GM18907 (cell line): ENCODE measurements around the gene RRP9.
"Not testable (repeated sequence)": the region's sequence is repeated elsewhere in the genome, so short reads cannot be mapped to it uniquely, and the experiment has no call there.

Experiments
- ATAC-seq: cut with Tn5 transposase; IDR thresholded peaks from one replicate; pipeline ENCODE4 v1.9.1; 2021; ENCODE audit warnings: mild to moderate bottlenecking, moderate library complexity; ENCODE audit not compliant: unreplicated experiment

Gene RRP9

DNA sequence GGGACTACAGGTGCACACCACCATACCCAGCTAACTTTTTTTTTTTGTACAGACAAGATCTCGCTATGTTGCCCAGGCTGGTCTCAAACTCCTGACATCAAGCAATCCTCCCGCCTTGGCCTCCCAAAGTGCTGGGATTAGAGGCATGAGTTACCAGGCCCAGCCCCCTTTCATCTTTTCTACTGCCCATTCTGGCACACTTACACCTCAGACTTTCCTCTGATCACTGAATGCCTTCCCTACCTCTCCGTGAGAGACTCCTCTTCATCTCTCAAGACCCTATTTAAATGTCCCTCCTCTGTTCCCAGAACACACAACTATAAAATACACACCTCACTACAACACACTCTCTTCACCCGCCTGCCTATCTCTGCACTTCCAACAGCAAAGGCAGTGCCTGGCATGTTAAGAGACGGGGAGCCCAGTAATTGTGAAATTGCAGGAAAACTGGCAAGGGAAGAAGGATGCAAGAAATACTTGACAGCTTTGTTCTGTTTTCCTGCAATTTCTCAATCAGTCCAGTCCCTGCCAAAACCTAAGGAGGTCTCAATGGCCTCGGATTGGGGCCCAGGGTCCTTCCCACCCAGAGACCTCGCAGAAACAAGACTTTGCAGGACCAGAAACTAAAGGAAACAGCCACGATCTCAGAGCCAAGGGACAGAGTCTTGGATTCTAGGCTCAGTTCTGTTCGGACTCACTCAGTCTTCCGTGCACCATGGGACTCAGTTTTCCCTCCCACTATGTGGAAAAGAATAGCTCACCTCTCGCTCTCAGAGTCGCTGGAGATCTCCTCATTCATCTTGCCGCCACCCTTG, 849 bp downstream of the RRP9 start:
- no peak for ATAC-seq

DNA sequence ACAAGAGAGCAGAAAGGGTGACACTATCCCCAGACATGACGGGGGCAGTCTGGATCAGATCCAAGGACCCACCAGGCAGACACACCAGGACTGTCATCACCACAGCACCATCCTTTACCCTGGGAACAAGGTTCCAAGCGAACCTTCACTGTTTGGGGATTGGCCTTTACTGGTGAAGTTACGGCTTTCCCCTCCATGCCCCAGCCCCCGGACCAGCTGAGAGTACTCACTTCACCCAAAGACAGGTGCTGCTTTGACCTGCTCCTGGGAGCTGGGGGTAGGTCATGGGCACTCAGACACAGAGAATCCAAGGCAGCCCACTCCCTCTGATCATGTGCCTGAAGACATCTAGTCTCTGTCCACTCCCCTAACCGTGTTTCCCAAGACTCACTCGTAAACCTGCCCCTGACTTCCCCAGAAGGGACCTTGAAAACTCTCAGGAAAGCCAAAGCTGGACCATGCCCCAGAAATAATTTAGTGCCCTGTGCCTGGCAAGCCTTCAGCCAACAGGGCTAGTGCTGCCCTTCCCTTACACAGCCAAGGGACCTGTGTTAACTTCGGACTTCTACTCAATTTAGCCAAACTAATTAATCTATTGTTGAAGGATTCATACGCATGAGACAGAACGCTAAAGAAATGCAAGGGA, 2.8 kb downstream of the RRP9 start:
- ATAC-seq = no peak

DNA sequence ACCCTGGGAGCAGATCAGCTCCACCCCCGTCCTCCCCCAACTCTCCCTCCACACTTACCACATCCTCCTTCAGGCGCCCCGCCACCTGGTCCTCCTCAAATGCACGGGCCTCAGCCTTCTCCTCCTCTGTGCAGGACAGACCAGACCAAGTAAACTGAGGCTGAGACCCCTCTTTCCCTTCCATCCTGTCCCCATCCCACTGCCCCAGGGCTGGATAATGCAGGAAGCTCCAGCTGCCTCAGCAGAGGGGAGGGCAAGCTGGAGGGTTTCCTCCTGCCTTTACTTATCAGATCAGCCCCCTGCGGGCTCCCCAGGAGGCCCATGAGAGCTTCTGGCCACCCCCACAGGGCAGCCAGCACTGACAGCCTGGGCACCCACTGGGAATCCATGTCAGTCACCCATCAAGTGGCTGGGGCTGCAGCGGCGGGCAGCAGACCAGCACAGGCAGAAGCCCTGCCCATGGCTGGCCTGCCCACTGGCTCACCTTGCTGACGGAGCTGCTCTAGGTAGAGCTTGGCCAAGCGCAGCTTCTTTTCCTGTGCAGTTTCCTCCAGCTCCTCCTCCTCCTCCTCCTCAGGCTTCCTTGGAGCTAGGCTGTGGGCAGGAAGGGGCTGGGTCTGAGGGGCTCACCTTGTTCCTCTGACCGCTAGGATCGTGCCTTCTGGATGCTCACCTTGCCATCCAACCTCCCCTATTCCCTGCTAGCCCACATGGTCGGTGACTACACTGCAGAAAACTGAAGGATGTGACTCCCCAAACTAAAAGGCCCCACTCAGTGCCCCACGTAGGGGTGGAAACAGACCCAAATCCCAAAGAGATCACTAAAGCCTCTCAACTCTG, 3.9 kb downstream of the RRP9 start:
- ATAC-seq = no peak

DNA sequence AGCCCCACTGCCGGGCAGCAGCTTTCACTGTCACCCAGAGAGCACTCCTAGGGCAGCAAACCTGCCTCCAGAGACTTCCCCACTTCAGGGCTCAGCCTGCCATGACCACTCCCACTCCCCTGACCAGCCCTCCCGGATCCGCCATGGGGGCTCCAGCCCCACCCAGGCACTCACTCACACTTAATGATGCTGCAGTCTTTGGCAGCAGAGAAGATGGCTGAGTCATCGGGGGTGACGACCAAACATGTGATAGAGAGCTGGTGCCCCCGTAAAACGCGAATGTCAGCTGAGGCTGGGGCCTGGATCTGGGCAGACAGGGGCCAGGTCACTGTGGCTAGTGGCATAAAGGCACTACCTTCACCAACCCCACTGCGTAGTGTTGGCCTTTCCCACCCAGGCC, 4.7 kb downstream of the RRP9 start:
- no peak for ATAC-seq

DNA sequence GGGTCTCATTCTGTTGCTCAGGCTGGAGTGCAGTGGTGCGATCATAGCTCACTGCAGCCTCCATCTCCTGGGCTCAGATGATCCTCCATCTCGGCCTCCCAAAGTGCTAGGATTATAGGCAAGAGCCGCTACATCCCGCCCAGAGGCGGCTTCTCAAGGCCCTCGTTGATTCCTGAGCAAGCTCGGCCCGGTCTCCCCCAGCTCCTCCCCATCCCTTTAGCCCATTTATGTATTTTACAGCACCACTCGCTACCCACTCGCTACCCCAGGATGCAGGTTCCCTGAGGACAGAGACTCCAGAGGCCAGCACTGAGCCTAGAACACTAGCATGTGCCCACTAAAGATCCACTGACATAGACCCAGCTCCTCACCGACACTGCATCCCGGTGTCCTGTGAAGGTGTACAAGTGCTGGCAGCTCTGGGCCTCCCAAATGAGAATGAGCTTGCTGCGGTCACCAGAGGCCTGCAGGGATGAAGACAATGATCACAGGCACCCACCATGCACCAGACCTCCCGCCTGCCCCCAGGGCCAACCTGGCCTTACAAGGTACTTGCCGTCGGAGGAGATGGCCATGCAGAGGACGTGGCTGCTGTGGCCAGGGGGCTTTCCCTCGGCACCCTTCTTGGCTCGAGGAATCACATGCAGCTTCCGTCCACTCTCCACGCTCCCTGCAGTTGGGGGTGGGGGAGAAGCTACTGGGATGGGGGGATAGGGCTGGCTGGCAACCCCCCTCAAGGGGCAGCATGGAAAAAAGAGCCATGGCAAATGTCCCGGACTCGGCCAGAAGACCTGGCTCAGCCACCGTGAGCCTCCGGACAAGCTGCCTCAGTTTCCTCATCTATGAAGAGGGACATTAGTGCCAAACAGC, 5.6 kb downstream of the RRP9 start:
- no peak for ATAC-seq

DNA sequence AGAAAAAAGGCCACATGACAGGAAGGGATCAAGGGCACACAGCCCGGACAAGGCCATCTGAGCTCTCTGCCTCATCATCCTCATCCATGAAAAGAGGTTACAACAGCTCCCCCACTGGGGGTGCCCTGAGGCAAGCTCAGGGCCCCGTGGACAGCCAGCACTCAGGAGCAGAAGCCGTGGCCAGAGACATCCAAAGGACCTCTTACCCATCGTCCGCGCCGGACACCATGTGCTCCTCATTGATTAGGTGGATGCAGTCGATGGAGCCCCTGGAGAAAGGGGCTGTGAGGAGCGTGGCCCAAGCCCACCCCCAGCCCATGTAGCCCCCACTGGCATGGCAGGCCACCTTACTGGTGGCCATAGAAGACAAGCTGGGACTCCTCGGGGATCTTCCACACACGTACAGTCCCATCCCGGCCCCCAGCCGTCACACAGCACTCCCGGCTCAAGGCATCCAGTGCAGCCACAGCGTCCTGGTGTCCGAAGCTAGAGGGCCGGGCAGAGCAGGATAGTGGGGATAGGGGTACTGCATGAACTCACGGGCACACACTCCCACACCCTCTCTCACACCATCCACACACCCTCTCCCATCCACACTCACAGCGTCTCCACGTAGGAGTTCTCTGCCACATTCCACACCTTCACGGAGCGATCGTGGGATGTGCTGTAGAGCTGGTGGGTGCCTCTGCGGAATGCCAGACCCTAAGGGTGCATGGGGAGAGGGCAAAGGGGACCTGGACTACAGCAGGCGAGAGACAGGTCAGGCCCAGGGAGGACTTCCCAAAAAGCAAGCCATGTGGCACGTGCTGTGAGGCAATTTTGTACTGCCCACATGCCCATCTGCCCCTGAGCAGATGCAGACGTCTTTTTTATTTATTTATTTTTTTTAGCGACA, 6.5 kb downstream of the RRP9 start:
- ATAC-seq = no peak

DNA sequence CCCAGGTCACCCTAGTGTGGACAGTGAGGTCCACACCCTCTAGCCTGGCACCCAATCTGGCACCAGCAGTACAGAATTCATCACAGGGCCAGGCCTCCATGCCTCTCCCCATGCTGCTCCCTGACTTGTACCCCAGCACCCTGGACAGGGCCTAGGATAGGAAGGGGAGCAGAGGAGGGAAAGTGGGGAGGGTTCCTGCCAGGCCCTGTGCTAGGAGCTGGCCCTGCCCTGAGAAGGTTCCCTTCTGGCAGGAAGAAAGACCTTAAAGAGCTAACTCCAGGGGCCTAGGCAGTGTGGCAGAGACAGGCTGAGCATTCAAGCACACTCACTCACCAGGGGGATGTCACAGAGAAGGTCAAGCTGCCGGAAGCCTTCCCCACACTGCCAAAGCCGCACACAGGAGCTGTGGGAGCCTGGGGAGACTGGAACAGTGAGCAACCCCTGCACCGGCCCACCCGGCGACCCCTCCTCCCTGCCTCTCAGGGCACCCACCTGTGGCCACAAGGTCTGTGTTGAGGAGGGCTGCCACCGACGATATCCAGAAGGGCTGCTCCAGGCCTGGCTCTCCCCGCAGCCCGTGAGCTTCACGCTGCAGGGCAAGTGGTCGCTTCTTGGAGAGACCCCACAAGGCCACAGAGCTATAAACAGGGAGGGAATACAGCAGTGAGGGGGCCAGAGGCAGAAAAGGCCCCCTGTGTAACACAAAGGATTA, 7.4 kb downstream of the RRP9 start:
- ATAC-seq = no peak

DNA sequence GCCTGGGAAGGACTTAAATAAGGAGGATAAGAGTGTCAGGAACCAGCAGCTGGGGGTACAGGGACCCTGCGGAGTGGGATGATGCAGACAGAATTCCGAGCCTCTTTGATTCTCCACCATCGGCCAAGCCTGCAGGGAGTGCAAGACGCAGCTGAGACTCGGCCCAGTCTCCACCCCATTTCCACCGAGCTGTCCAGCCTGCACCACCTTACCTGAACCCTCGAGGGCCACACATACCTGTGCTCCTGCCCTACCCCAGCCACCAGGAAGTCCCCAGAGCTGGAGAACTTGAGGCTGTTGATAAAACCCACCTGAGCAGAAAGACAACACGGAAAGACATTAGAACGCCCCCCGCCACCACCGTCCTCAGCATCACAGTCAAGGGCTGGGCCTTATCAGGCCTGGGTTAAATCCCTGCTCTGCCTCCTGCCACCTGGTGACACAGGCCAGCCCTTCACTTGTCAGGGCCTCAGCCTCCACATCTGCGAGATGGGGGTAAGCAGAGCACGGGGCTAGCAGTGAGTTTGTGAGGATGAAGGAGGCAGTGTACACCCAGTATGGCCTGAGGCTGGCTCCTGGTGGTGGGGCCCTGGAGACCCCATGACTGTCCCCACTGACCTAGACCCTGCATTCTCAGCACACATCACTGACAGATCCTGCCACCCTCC, 8.1 kb downstream of the RRP9 start:
- ATAC-seq = no peak

DNA sequence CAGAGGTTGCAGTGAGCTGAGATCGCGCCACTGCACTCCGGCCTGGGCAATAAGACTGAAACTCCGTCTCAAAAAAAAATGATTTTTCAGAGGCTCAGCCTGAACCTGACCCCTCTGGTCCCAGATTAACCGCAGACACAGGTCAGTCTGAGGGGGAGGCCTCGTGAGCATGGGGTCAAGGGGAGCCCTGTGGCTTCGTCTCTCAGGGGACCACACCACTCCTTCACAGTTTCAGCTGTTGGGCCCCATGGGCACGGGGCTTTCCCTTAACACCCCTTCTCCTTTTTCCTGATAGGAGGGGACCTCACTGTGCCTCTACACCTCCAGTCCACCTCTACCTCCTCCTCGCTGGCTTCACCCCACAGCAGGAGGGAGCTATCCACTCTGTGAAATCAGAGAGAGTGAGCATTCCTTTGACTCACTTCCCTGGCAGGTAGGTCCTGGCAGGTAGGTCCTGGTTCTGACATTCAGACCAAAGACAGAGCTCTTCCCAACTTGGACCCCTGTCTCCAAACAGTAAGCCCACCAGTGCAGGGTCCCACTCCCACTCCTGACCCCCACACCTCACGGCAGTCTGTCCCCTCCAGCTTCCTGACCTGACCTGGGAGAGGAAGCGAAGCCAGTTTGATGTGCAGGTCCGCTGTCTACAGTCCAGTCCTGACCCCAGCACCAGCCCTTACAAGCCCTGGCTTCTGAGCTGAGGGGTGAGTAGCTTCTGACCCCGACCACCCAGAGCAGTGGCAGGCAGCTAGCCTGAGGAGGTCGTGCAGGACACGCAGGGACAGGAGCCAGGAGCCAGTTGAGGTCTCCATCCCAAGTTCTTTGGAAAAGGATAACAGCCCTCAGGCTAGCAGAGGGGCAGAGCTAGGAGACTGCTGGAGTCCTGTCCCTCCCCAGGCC, 9.0 kb downstream of the RRP9 start:
- no peak for ATAC-seq

DNA sequence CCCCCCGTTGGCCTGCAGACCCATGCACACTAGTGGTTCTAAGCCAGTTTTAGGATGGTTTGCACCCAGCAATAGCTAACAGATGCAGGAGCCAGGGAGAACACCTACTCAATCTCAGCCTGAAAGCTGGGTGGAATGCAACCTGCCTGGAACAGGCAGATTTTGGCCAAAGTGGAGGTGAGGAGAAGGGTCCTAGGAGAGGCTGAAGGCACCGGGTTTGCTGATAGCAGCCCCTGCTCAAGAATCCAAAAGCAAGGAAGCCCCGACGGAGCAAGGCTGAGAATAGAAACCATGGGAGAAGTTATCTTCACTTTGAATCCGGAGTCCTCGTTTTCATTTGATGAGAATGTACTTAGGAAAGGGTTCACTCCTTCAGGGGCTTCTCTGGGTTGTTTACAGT, 9.9 kb downstream of the RRP9 start:
- ATAC-seq = no peak

DNA sequence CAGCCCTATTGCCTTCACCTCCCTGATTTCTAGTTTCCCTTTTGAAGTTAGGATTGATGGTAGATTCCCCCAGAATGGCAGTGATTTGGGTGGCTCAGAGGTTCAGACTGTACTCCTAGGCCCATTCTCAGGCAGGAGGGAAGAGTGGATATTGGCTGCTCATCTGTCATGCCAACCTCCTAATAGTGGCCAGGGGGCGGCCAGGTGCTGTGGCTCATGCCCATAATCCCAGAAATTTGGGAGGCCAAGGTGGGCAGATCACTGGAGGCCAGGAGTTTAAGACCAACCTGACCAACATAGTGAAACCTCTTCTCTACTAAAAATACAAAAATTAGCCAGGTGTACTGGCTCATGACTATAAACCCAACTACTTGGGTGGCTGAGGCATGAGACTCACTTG, 11.3 kb downstream of the RRP9 start:
- no peak for ATAC-seq

DNA sequence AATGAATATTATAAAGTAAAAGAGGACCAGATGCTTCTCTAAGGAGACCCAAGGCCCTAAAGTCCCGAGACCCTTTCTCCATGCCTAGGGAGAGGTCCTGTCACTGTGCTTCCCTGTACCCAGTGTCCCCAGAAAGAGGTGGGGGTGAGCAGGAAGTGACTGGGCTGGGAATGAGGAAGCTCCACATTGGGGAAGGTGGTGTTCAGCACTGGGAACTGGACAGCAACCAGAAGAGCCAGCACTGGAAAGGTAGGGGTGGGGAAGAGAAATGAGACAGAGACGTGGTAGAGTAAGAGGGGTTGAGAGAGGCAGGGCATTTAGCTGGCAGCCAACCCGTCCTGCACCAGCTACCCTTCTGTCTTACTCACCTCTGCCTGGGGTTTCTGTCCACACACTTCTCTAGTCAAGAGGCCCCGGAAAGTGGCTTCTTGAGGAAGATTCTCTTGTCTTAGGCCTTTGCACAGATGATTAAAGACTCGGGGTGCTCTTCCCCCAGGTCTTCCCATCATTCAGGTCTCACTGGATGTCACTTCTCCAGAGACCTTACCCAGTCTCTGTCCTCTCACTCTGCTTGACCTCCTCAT, 12.2 kb downstream of the RRP9 start:
- no peak for ATAC-seq

DNA sequence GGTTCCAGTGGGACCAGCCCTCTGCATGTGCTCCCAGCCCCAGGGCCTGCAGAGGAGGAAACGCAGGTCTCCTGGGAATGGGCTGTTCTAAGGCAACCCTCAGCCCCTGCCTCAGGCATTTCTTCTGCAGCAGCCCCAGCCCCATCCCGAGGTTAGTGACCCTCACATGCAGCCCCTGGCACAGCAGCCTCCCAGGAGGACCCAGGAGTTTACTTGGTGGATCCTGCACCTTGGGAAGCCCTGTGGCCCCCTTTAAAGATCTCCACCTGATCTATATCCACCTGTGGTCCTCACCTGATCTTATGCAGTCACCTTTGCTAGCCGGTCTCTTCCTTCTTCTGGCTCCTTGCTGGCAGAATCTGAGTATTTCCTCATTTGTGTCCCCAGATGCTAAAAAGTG, 12.7 kb downstream of the RRP9 start:
- ATAC-seq = not testable (repeated sequence)

DNA sequence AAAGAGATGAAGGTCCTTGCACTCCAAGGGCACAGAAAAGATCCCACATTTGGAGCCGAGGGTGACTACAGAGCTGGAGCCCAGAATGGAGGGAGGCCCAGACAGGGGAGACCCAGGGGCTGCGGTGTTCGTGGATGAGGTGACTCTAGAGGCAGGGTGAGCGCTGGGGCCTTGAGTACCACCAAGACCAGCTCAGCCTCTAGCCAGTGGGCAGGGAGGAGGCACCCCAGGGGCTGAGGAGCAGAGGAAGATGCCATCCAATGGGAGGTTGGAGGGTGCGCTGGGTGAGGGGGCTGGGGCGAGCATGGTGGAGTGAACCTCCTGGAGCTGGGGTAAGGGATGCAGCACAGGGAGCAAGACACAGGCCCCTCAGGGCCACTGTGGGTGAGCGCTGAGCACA, 13.3 kb downstream of the RRP9 start:
- no peak for ATAC-seq

DNA sequence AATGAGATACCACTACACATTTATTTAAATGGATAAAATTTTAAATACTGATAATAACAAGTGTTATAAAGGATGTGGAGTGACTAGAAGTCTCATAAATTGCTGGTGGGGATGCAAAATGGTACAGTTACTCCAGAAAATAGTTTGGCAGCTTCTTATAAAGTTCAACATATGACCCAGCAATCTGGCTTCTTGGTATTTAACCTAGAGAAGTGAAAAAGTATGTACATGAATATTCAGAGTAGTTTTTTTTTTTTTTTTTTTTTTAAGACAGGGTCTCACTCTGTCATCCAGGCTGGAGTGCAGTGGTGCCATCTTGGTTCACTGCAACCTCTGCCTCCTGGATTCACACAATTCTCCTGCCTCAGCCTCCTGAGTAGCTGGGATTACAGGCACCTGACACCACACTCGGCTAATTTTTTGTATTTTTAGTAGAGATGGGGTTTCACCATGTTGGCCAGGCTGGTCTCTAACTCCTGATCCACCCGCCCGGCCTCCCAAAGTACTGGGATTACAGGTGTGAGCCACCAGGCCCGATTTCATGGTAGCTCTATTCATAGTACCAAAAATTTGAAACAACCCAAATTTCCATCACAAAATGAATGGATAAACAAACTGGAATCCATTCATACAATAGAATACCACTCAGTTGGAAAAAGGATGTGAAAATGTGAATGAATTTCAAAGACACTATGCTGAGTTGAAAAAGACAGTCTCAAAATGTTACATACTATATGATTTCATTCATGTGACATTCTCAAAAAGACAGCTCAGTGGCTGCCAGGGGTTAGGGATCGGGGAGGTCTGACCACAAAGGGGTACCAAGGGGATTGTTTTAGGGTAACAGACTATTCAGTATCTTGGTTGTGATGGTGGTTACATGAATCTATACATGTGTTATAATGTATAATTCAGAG, 14.4 kb downstream of the RRP9 start:
- ATAC-seq = no peak

DNA sequence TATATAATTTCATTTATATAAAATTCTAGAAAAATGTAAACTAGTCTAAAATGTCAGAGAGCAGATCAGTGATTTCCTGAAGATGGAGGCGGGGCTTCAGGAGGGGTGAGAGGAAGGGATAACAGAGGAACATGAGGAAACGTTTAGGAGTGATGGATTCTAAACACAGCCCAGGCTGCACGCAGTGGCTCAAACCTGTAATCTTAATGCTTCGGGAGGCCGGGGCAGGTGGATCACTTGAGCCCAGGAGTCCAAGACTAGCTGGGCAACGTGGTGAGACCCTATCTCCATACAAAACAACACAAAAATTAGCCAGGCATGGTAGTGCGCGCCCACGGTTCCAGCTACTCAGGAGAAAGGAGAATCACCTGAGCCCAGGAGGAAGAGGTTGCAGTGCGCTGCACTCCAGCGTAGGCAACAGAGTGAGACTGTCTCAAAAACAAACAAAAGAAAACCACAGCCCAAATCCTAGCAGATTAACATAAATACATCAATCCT, 20.6 kb downstream of the RRP9 start:
- no peak for ATAC-seq
